Body of pancreas (tissue), 4 donors: ENCODE results near the gene CNGA3. TPM values are rescaled to one million over a fixed set of nuclear protein-coding genes. Genes with fewer than 3 reads are reported as not detected.

Source experiments
- ATAC-seq: fragments of 150-250 bp; one replicate; pipeline ENCODE4 v1.9.1; 2016
- DNase-seq, 4 donors: peaks; one replicate each; pipeline ENCODE4 v3.0.0-alpha.2; 2019
- H3K27ac ChIP-seq, 4 donors: fragments of 200-600 bp; sonication (generic); 1 replicate in 3 of 4; 2 replicates in 1 of 4; pipeline versions ENCODE4 v1.5.1 to v1.6.1; 2016 to 2019; ENCODE audit warnings: mild to moderate bottlenecking in 1 of 4, mixed read lengths in 1 of 4, moderate library complexity in 1 of 4
- H3K27me3 ChIP-seq, 2 donors: fragments of 200-600 bp; sonication (generic); one replicate each; pipeline ENCODE4 v1.6.0; 2016; ENCODE audit warnings: mild to moderate bottlenecking in 1 of 2
- H3K36me3 ChIP-seq, 2 donors: fragments of 200-600 bp; sonication (generic); replicated peaks in 1 of 2; 2 replicates each; pipeline ENCODE4 v1.5.1; 2016; ENCODE audit warnings: low read depth in 2 of 2; ENCODE audit not compliant: insufficient read depth in 1 of 2
- H3K4me1 ChIP-seq: fragments of 200-600 bp; sonication (generic); one replicate; pipeline ENCODE4 v1.6.0; 2016
- H3K4me3 ChIP-seq, 2 donors: fragments of 200-600 bp; sonication (generic); 1 replicate in 1 of 2; 2 replicates in 1 of 2; pipeline ENCODE4 v1.5.1; 2016 to 2019
- H3K9me3 ChIP-seq, 3 donors: fragments of 200-600 bp; sonication (generic); 1 replicate in 2 of 3; 2 replicates in 1 of 3; pipeline ENCODE4 v1.5.1; 2016
- POLR2A ChIP-seq, 3 donors: fragments of 450-650 bp; IDR thresholded peaks; one replicate each; pipeline ENCODE4 v1.6.1; 2016; ENCODE audit warnings: antibody characterized with exemption in 3 of 3, mild to moderate bottlenecking in 2 of 3
- WGBS, 2 donors: methylation state at CpG; one replicate each; pipeline ENCODE4 v1.1.5; 2017; 5-methylcytosine and 5-hydroxymethylcytosine counted together
- intact Hi-C: fragments of 100-400 bp; cut with DNase I; formaldehyde crosslinking; loops from one replicate; pipeline ENCODE4 v1.15.1; 2023
- total RNA-seq, 2 donors: library from RNA; depleted of rRNA; stranded (reverse); fragments of >200 nt; gene quantifications; one replicate each; pipeline ENCODE4 v1.1.0, GENCODE V29; 2016
- TF ChIP-seq, protein P1 (sequence below), 7 experiments: fragments of 450-650 bp in 4 of 7; fragments of 200-600 bp in 3 of 7; sonication (generic) in 3 of 7; IDR thresholded peaks; one replicate each; pipeline ENCODE4 v1.5.1; 2016 to 2019; ENCODE audit warnings: antibody characterized with exemption in 7 of 7

Gene CNGA3
- total RNA-seq, 2 donors from 2014 or later = 1.3 TPM; not detected in 1

GRCh38 chr2:98357849-98358248 lies 11.6 kb downstream of the CNGA3 start:
- no peak overlapping the region for H3K27ac ChIP-seq
- ATAC-seq = no peak
- no peak for TF ChIP-seq POLR2A (IDR thresholded peaks at IDR 0.05)
- TF ChIP-seq, protein P1, sequence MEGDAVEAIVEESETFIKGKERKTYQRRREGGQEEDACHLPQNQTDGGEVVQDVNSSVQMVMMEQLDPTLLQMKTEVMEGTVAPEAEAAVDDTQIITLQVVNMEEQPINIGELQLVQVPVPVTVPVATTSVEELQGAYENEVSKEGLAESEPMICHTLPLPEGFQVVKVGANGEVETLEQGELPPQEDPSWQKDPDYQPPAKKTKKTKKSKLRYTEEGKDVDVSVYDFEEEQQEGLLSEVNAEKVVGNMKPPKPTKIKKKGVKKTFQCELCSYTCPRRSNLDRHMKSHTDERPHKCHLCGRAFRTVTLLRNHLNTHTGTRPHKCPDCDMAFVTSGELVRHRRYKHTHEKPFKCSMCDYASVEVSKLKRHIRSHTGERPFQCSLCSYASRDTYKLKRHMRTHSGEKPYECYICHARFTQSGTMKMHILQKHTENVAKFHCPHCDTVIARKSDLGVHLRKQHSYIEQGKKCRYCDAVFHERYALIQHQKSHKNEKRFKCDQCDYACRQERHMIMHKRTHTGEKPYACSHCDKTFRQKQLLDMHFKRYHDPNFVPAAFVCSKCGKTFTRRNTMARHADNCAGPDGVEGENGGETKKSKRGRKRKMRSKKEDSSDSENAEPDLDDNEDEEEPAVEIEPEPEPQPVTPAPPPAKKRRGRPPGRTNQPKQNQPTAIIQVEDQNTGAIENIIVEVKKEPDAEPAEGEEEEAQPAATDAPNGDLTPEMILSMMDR (IDR thresholded peaks at IDR 0.05) = no peak
- 58 to 59% methylated on average over 3 of the region's 3 CpGs for WGBS, 2 donors
- no peak for DNase-seq
- H3K36me3 ChIP-seq = no peaks in the 10 kb centered on the region
- H3K27me3 ChIP-seq = no peaks in the 10 kb centered on the region
- intact Hi-C loops = no loop called here
- no peaks in the 10 kb centered on the region for H3K4me1 ChIP-seq
- H3K4me3 ChIP-seq = no peak overlapping the region
- H3K9me3 ChIP-seq = no peaks in the 10 kb centered on the region

DNA sequence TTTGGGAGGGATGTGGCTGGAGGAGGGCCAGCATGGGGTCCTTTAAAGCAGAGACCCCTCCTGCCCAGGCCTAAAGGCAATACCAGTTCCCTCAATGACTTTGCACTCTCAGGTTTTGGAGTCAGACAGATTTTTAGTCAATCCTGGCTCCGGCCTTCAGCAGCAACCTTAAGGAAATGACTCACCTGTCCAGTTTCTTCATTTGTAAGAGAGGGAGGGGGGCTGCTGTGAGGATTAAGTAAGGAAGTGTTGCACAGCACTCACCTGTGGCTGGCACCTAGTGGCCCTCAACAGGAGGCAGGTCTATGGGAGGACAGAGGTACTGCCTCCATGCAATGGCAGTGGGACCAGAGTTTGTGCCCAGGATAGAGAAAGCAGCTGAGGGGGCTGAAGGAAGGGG lies 13.7 kb downstream of the CNGA3 start:
- no peak for TF ChIP-seq POLR2A (IDR thresholded peaks at IDR 0.05)
- no peak for DNase-seq
- Histone ChIP-seq H3K4me3 (no peak overlapping the region), H3K4me1 (no peaks in the 10 kb centered on the region), H3K27me3 (no peaks in the 10 kb centered on the region), H3K9me3 (no peaks in the 10 kb centered on the region), H3K27ac (no peak overlapping the region), H3K36me3 (no peaks in the 10 kb centered on the region)
- WGBS, 2 donors = 75 to 91% methylated on average over 1 of the region's 1 CpG
- intact Hi-C loops = no loop called here
- ATAC-seq = no peak

GRCh38 chr2:98367721-98368120 lies 21.5 kb downstream of the CNGA3 start:
- DNase-seq (no peak), ATAC-seq (no peak)
- TF ChIP-seq, protein P1 (IDR thresholded peaks at IDR 0.05) = no peak
- TF ChIP-seq POLR2A (IDR thresholded peaks at IDR 0.05) = no peak
- no peaks in the 10 kb centered on the region for H3K36me3 ChIP-seq
- intact Hi-C loops = no loop called here
- H3K27me3 ChIP-seq = no peaks in the 10 kb centered on the region
- 35 to 38% methylated on average over 1 of the region's 1 CpG for WGBS, 2 donors
- H3K27ac ChIP-seq = no peak overlapping the region
- H3K4me3 ChIP-seq = no peak overlapping the region
- no peaks in the 10 kb centered on the region for H3K4me1 ChIP-seq
- H3K9me3 ChIP-seq = peaks cover 0 to 8% (median 0%) of the 10 kb centered on the region in 3 donors

DNA sequence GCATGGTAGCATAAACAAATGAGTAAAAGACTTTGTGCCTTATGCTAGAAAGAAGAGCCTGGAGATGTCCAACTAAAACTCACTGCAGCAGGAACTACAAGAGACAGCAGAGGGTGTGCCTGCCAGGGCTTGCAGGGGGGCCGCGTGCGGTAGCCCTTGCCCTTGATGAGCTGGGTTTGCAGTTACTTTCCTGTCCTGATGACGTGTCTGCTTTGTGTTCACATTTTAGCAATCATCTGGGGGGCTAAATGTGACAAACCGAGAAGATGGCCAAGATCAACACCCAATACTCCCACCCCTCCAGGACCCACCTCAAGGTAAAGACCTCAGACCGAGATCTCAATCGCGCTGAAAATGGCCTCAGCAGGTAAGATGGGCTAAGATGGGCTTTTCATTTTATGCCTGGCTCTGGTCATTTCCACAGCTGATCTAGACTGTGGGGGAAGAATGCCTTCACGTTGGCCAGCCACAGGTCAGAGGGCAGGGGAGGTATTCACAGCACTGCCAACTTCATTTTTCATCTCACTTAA lies 23.5 kb downstream of the CNGA3 start:
- intact Hi-C loops = no loop called here

GRCh38 chr2:98372121-98372520 lies 25.9 kb downstream of the CNGA3 start:
- Histone ChIP-seq H3K4me1 (no peaks in the 10 kb centered on the region), H3K9me3 (peaks cover 0 to 8% (median 0%) of the 10 kb centered on the region in 3 donors), H3K4me3 (no peak overlapping the region), H3K36me3 (no peaks in the 10 kb centered on the region), H3K27me3 (no peaks in the 10 kb centered on the region), H3K27ac (no peak overlapping the region)
- WGBS, 2 donors = 41 to 51% methylated on average over 2 to 4 of the region's 4 CpGs
- no peak for ATAC-seq
- intact Hi-C loops = no loop called here
- TF ChIP-seq, protein P1 (IDR thresholded peaks at IDR 0.05) = no peak
- no peak for TF ChIP-seq POLR2A (IDR thresholded peaks at IDR 0.05)
- DNase-seq = no peak

More for the DNA sequence above, 23.5 kb downstream of the CNGA3 start:
- WGBS, 2 donors = 81 to 86% methylated on average over 9 of the region's 9 CpGs
- peaks cover 0 to 8% (median 0%) of the 10 kb centered on the region in 3 donors for H3K9me3 ChIP-seq
- ATAC-seq = no peak
- no peaks in the 10 kb centered on the region for H3K36me3 ChIP-seq
- DNase-seq = no peak
- TF ChIP-seq POLR2A (IDR thresholded peaks at IDR 0.05) = no peak
- TF ChIP-seq, protein P1 (IDR thresholded peaks at IDR 0.05) = no peak
- no peaks in the 10 kb centered on the region for H3K4me1 ChIP-seq
- H3K27ac ChIP-seq = no peak overlapping the region
- H3K4me3 ChIP-seq = no peak overlapping the region
- H3K27me3 ChIP-seq = no peaks in the 10 kb centered on the region
